ENCODE data around the gene CTNNA3.

GRCh38 chr10:67648613-67649229 is 47.3 kb downstream of the CTNNA3 start:
- TF ChIP-seq CTCF (conservative IDR thresholded peaks at IDR 0.05; ENCODE audit: low read depth, low read length) = no peak
- TF ChIP-seq POLR2A (IDR thresholded peaks at IDR 0.05; ENCODE audit: low read depth, low read length) = no peak
- no peak for TF ChIP-seq RFX5 (IDR thresholded peaks at IDR 0.05; ENCODE audit: low read depth, low read length)
